Keratinocyte (primary cell): ENCODE measurements around the gene HELZ. TPM values are rescaled to one million over a fixed set of nuclear protein-coding genes. Genes with fewer than 3 reads are reported as not detected.

Source experiments
- DNase-seq: peaks from one replicate; pipeline ENCODE4 v3.0.0-alpha.2; 2011; ENCODE audit warnings: low read depth, missing footprints, low spot score
- FAIRE-seq: peaks from 2 replicates; lab custom pipeline; 2011; peaks lifted over from hg19 to GRCh38; lab: Jason Lieb, UNC
- H2AFZ ChIP-seq: 2 replicates; pipeline ENCODE4 v1.6.0; 2012; ENCODE audit warnings: low read length, control low read depth, inconsistent platforms; ENCODE audit not compliant: control insufficient read depth
- H3K27ac ChIP-seq: 2 replicates; pipeline ENCODE4 v1.5.1; 2011; ENCODE audit warnings: low read length; ENCODE audit not compliant: control insufficient read depth, insufficient read depth
- H3K27me3 ChIP-seq: 3 replicates; pipeline ENCODE4 v1.6.0; 2011; ENCODE audit warnings: low read length; ENCODE audit not compliant: control insufficient read depth, insufficient read depth; ENCODE audit errors: extremely low read depth
- H3K36me3 ChIP-seq, 2 experiments: 2 replicates in 1 of 2; 3 replicates in 1 of 2; pipeline ENCODE4 v1.5.1; 2011; ENCODE audit warnings: low read length in 2 of 2, mild to moderate bottlenecking in 1 of 2; ENCODE audit not compliant: control insufficient read depth in 2 of 2, insufficient read depth in 2 of 2; ENCODE audit errors: extremely low read depth in 1 of 2
- H3K4me1 ChIP-seq: 3 replicates; pipeline ENCODE4 v1.5.1; 2011; ENCODE audit warnings: low read length; ENCODE audit not compliant: control insufficient read depth, insufficient read depth; ENCODE audit errors: extremely low read depth
- H3K4me2 ChIP-seq: 3 replicates; pipeline ENCODE4 v1.6.0; 2011; ENCODE audit warnings: low read depth, low read length; ENCODE audit not compliant: control insufficient read depth, insufficient read depth; ENCODE audit errors: extremely low read depth
- H3K4me3 ChIP-seq, 3 experiments: fragments of 200-600 bp in 1 of 3; sonication (generic) in 1 of 3; 2 replicates in 2 of 3; 3 replicates in 1 of 3; pipeline ENCODE4 v1.5.1; 2011 to 2016; ENCODE audit warnings: low read length in 3 of 3, mild to moderate bottlenecking in 3 of 3, control low read depth in 2 of 3, inconsistent platforms in 1 of 3, low read depth in 1 of 3, mixed read lengths in 1 of 3, mixed run types in 1 of 3, moderate library complexity in 1 of 3; ENCODE audit not compliant: control insufficient read depth in 2 of 3, insufficient read depth in 2 of 3; ENCODE audit errors: extremely low read depth in 1 of 3
- H3K79me2 ChIP-seq: 2 replicates; pipeline ENCODE4 v1.6.0; 2012; ENCODE audit warnings: low read length; ENCODE audit not compliant: control insufficient read depth, insufficient read depth
- H3K9ac ChIP-seq: 3 replicates; pipeline ENCODE4 v1.6.0; 2011; ENCODE audit warnings: low read length; ENCODE audit not compliant: control insufficient read depth, insufficient read depth; ENCODE audit errors: extremely low read depth
- H3K9me1 ChIP-seq: 3 replicates; pipeline ENCODE4 v1.6.0; 2011; ENCODE audit warnings: low read length; ENCODE audit not compliant: control insufficient read depth, insufficient read depth; ENCODE audit errors: extremely low read depth
- H3K9me3 ChIP-seq: 2 replicates; pipeline ENCODE4 v1.5.1; 2012; ENCODE audit warnings: low read depth, low read length; ENCODE audit not compliant: control insufficient read depth
- H4K20me1 ChIP-seq: 3 replicates; pipeline ENCODE4 v1.6.0; 2011; ENCODE audit warnings: low read length; ENCODE audit not compliant: control insufficient read depth, insufficient read depth; ENCODE audit errors: extremely low read depth
- CTCF ChIP-seq, 3 experiments: IDR thresholded peaks in 1 of 3; conservative IDR thresholded peaks in 1 of 3; optimal IDR thresholded peaks in 1 of 3; 2 replicates in 2 of 3; 3 replicates in 1 of 3; pipeline versions ENCODE3 to v1.5.1; 2011; ENCODE audit warnings: low read length in 3 of 3, mild to moderate bottlenecking in 3 of 3, moderate library complexity in 2 of 3, control low read depth in 1 of 3, inconsistent platforms in 1 of 3; ENCODE audit not compliant: insufficient read depth in 2 of 3; ENCODE audit errors: extremely low read depth in 1 of 3
- EZH2 ChIP-seq: IDR thresholded peaks from one replicate; pipeline ENCODE4 v1.6.1; 2012; ENCODE audit warnings: inconsistent platforms, mild to moderate bottlenecking, low read length, moderate library complexity
- dilution Hi-C: fragments of 300-500 bp; cut with MboI; formaldehyde crosslinking; loops from one replicate; pipeline ENCODE4 v1.7.0; 2020; ENCODE audit warnings: low sequenced_read_pairs; ENCODE audit not compliant: extremely low pct_ligation_motif_present
- polyA plus RNA-seq, 5 experiments: library from polyadenylated mRNA; depleted of rRNA in 3 of 5; stranded (reverse) in 3 of 5; stranded (forward) in 1 of 5; unstranded in 1 of 5; fragments of >200 nt; gene quantifications; 1 replicate in 1 of 5; 2 replicates in 3 of 5; 3 replicates in 1 of 5; pipeline versions ENCODE4 v1.2.1 to v1.2.3, GENCODE V29; 2011 to 2012; ENCODE audit warnings: missing spikeins in 2 of 5, low read depth in 1 of 5, low replicate concordance in 1 of 5

Gene HELZ
- polyA plus RNA-seq, 1 donor (not counting 4 experiments of a cell fraction or from before 2014, with no cell fraction given): 18.2 TPM

DNA sequence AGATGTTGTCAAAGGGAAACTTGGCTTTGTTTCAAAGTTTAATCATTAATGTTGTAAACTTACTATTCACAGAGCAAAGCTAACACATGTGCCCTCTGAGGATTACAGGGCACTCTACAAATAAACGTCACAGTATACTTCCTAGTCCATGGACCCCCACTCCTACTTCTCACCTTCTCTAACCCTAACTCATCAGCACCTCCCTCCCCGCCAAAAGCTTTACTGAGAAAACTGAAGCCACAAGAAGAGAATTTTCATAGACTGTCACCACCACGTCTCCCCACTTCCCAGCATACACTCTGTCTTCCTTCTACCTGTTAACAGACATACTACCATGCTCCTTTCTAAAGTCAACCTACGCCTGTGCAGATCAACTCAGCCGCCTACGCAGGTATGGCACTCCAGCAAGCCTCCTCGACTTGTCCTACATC is 29.0 kb downstream of the HELZ start:
- Histone ChIP-seq H3K9ac (no peak overlapping the region), H3K9me1 (no peaks in the 10 kb centered on the region), H3K36me3 (peaks cover 10 to 34% of the 10 kb centered on the region in 2 experiments), H3K79me2 (peaks cover 36% of the 10 kb centered on the region), H3K4me1 (peaks cover 13% of the 10 kb centered on the region), H3K4me3 (no peak overlapping the region), H3K27me3 (no peaks in the 10 kb centered on the region), H3K9me3 (no peaks in the 10 kb centered on the region), H4K20me1 (no peaks in the 10 kb centered on the region), H2AFZ (no peak overlapping the region), H3K27ac (no peak overlapping the region), H3K4me2 (no peak overlapping the region)
- TF ChIP-seq CTCF (optimal IDR thresholded peaks at IDR 0.05 in 1 of 3, IDR thresholded peaks at IDR 0.05 in 1 of 3, conservative IDR thresholded peaks at IDR 0.05 in 1 of 3; ENCODE audit: extremely low read depth in 1 of 3, insufficient read depth in 2 of 3, low read length in 3 of 3): no peak
- no peak for TF ChIP-seq EZH2
- no peak for FAIRE-seq
- no peak for DNase-seq
- dilution Hi-C loops: no loop called here

DNA sequence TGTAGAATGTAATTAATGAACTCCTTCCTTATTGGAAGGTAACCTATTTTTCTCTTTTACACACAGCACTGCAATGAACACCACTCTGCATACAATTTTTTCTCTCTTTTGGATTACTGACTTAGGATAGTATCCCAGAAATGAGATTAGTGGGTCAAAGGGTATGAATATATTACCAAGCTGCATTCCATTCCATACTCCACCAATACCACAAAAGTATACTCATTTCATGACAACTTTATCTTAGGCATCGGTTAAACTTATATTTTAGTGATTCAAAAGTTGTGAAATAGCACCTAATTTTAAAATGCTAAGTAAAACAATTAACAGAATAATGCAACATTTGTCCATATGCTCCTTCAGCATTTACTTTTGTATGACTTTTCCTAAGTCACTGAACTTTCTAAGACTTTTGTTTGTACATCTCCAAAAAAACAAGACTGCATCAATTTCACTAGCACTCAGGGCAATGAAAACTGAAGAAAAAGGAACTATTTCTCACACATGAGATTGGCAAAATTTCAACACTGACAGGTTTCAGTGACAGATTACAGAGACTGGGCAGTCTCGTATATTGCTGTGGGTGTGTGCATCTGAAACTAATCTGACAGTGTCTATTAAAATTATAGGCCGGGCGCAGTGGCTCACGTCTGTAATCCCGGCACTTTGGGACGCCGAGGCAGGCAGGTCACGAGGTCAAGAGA is 32.1 kb downstream of the HELZ start:
- H3K79me2 ChIP-seq: peaks cover 18% of the 10 kb centered on the region
- no peaks in the 10 kb centered on the region for H4K20me1 ChIP-seq
- TF ChIP-seq EZH2 (no peak), CTCF (optimal IDR thresholded peaks at IDR 0.05 in 1 of 3, IDR thresholded peaks at IDR 0.05 in 1 of 3, conservative IDR thresholded peaks at IDR 0.05 in 1 of 3; ENCODE audit: extremely low read depth in 1 of 3, insufficient read depth in 2 of 3, low read length in 3 of 3) (no peak)
- H3K9me1 ChIP-seq: no peaks in the 10 kb centered on the region
- no peak overlapping the region for H3K9ac ChIP-seq
- peaks cover 13% of the 10 kb centered on the region for H3K4me1 ChIP-seq
- no peak overlapping the region for H3K4me3 ChIP-seq
- H3K36me3 ChIP-seq: peaks cover 10 to 29% of the 10 kb centered on the region in 2 experiments
- no peak overlapping the region for H3K27ac ChIP-seq
- H3K27me3 ChIP-seq: no peaks in the 10 kb centered on the region
- FAIRE-seq: no peak
- no peaks in the 10 kb centered on the region for H3K9me3 ChIP-seq
- no peak overlapping the region for H2AFZ ChIP-seq
- dilution Hi-C loops: no loop called here
- DNase-seq: no peak
- no peak overlapping the region for H3K4me2 ChIP-seq
